GM23338 (cell line): ENCODE measurements around the gene ADIPOR2.

Source experiments
- CREB1 ChIP-seq: fragments of 250-450 bp; sonication (Bioruptor Pico); IDR thresholded peaks from 2 replicates; pipeline ENCODE4 v1.5.0; 2020; ENCODE audit warnings: low read depth, mild to moderate bottlenecking, moderate library complexity
- CTCF ChIP-seq, 2 experiments: fragments of 200-600 bp in 1 of 2; sonication (generic) in 1 of 2; conservative IDR thresholded peaks; 2 replicates each; pipeline versions ENCODE4 v1.5.1 to v1.6.1; 2016 to 2017; ENCODE audit warnings: antibody characterized with exemption in 2 of 2, low read depth in 2 of 2, mild to moderate bottlenecking in 2 of 2, moderate library complexity in 1 of 2
- EZH2 ChIP-seq: fragments of 200-600 bp; sonication (generic); IDR thresholded peaks from one replicate; pipeline ENCODE4 v1.8.0; 2017; ENCODE audit warnings: antibody characterized with exemption, mild to moderate bottlenecking, low read depth; ENCODE audit not compliant: unreplicated experiment
- EZH2phosphoT487 ChIP-seq: fragments of 200-600 bp; sonication (generic); IDR thresholded peaks from one replicate; pipeline ENCODE4 v1.8.1; 2018; ENCODE audit warnings: antibody characterized with exemption; ENCODE audit not compliant: unreplicated experiment
- JUNB ChIP-seq: IDR thresholded peaks from one replicate; pipeline ENCODE4 v1.6.1; 2016; ENCODE audit warnings: antibody characterized with exemption; ENCODE audit not compliant: unreplicated experiment
- NANOG ChIP-seq: IDR thresholded peaks from 2 replicates; pipeline ENCODE4 v1.6.1; 2016; ENCODE audit warnings: antibody characterized with exemption, borderline replicate concordance
- POLR2AphosphoS5 ChIP-seq: IDR thresholded peaks from 2 replicates; pipeline ENCODE4 v1.6.1; 2016; ENCODE audit warnings: antibody characterized with exemption, low read depth
- REST ChIP-seq: IDR thresholded peaks from one replicate; pipeline ENCODE4 v1.6.1; 2018; ENCODE audit warnings: antibody characterized with exemption; ENCODE audit not compliant: unreplicated experiment
- STAT1 ChIP-seq: IDR thresholded peaks from one replicate; pipeline ENCODE4 v1.6.1; 2016; ENCODE audit warnings: antibody characterized with exemption; ENCODE audit not compliant: unreplicated experiment
- ZNF114 ChIP-seq: fragments of 250-450 bp; sonication (Bioruptor Pico); IDR thresholded peaks from 2 replicates; pipeline ENCODE4 v1.5.0; 2020; ENCODE audit warnings: mild to moderate bottlenecking, moderate library complexity
- ZNF331 ChIP-seq: fragments of 250-450 bp; sonication (Bioruptor Pico); IDR thresholded peaks from 2 replicates; pipeline ENCODE4 v1.5.0; 2020; ENCODE audit warnings: low read depth, mild to moderate bottlenecking, moderate library complexity

GRCh38 chr12:1830981-1831963, 140.4 kb downstream of the ADIPOR2 start:
- TF ChIP-seq CTCF (conservative IDR thresholded peaks at IDR 0.05; ENCODE audit: low read depth in 2 of 2) (no peak), JUNB (no peak), REST (peak; percentile 91), POLR2AphosphoS5 (no peak), CREB1 (CRISPR knock-in tag) (no peak), EZH2 (no peak), EZH2phosphoT487 (no peak), ZNF331 (CRISPR knock-in tag) (no peak), NANOG (no peak), STAT1 (no peak), ZNF114 (no peak)
